Smooth muscle cell (in vitro differentiated cells): ENCODE results near the gene ZNF577. TPM values are rescaled to one million over a fixed set of nuclear protein-coding genes. Genes with fewer than 3 reads are reported as not detected.

Experiments used
- DNase-seq: peaks from one replicate; lab custom pipeline; 2025; ENCODE audit not compliant: unreplicated experiment; lab: John Stamatoyannopoulos, UW
- H2AFZ ChIP-seq: fragments of 200-600 bp; sonication (generic); 2 replicates; pipeline ENCODE4 v1.6.0; 2016; ENCODE audit warnings: antibody characterized with exemption, low read depth, mild to moderate bottlenecking
- H3F3A ChIP-seq: fragments of 200-600 bp; sonication (generic); 2 replicates; pipeline ENCODE4 v1.6.0; 2017; ENCODE audit warnings: antibody characterized with exemption, low read depth
- H3K27ac ChIP-seq: fragments of 200-600 bp; sonication (generic); 2 replicates; pipeline ENCODE4 v1.5.1; 2016; ENCODE audit warnings: low read depth, mild to moderate bottlenecking
- H3K27me3 ChIP-seq: fragments of 200-600 bp; sonication (generic); 2 replicates; pipeline ENCODE4 v1.6.1; 2016; ENCODE audit warnings: low read depth, mild to moderate bottlenecking
- H3K36me3 ChIP-seq: fragments of 200-600 bp; sonication (generic); 2 replicates; pipeline ENCODE4 v1.5.1; 2016; ENCODE audit warnings: low read depth
- H3K4me1 ChIP-seq: fragments of 200-600 bp; sonication (generic); 2 replicates; pipeline ENCODE4 v1.5.1; 2016; ENCODE audit warnings: low read depth
- H3K4me2 ChIP-seq: fragments of 200-600 bp; sonication (generic); 2 replicates; pipeline ENCODE4 v1.6.0; 2016; ENCODE audit warnings: mild to moderate bottlenecking
- H3K4me3 ChIP-seq: fragments of 200-600 bp; sonication (generic); 2 replicates; pipeline ENCODE4 v1.5.1; 2016; ENCODE audit warnings: mild to moderate bottlenecking
- H3K79me2 ChIP-seq: fragments of 200-600 bp; sonication (generic); 2 replicates; pipeline ENCODE4 v1.6.0; 2016; ENCODE audit warnings: low read depth, mild to moderate bottlenecking
- H3K9ac ChIP-seq: fragments of 200-600 bp; sonication (generic); 2 replicates; pipeline ENCODE4 v1.6.0; 2016; ENCODE audit warnings: low read depth
- H3K9me3 ChIP-seq: fragments of 200-600 bp; sonication (generic); replicated peaks from 2 replicates; pipeline ENCODE4 v1.5.1; 2016; ENCODE audit warnings: low read depth
- H4K20me1 ChIP-seq: fragments of 200-600 bp; sonication (generic); 2 replicates; pipeline ENCODE4 v1.6.0; 2016; ENCODE audit warnings: low read depth
- WGBS: methylation state at CpG from one replicate; pipeline ENCODE4 v1.1.7; 2016; ENCODE audit warnings: low lambda C conversion rate; 5-methylcytosine and 5-hydroxymethylcytosine counted together
- polyA plus RNA-seq: library from polyadenylated mRNA; unstranded; fragments of >200 nt; fragmentation: Nextera tagmentation; extraction: Ambion mirVana; gene quantifications from 2 replicates; pipeline ENCODE4 v1.2.1, GENCODE V29; 2016
- total RNA-seq: library from RNA; depleted of rRNA; stranded (reverse); fragments of >200 nt; gene quantifications from 2 replicates; pipeline ENCODE4 v1.2.3, GENCODE V29; 2014
- TF ChIP-seq, protein P1 (sequence below): fragments of 200-600 bp; sonication (generic); IDR thresholded peaks from 2 replicates; pipeline ENCODE4 v1.5.1; 2017; ENCODE audit warnings: borderline replicate concordance, mild to moderate bottlenecking, antibody characterized with exemption; ENCODE audit not compliant: insufficient read depth, poor library complexity, severe bottlenecking

ZNF577 gene
- total and polyA plus RNA-seq, 2 experiments from 2014 or later, result 4.8 to 5.8 TPM

DNA sequence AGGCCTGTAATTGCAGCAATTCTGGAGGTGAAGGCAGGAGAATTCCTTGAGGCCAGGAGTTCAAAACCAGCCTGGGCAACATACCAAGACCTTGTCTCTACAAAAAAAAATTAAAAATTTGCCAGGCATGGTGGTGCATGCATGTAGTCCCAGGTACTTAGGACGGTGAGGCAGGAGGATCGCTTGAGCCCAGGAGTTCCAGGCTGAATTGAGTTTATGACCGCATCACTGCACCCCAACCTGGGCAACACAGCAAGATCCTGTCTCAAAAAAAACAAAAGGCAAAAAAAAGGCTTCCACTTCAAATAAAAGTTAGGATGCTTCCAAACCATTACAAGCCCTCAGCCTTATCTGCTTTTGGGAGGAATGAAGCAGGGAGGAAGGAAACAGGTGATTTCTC, 5.2 kb downstream of the ZNF577 start:
- TF ChIP-seq, protein P1, sequence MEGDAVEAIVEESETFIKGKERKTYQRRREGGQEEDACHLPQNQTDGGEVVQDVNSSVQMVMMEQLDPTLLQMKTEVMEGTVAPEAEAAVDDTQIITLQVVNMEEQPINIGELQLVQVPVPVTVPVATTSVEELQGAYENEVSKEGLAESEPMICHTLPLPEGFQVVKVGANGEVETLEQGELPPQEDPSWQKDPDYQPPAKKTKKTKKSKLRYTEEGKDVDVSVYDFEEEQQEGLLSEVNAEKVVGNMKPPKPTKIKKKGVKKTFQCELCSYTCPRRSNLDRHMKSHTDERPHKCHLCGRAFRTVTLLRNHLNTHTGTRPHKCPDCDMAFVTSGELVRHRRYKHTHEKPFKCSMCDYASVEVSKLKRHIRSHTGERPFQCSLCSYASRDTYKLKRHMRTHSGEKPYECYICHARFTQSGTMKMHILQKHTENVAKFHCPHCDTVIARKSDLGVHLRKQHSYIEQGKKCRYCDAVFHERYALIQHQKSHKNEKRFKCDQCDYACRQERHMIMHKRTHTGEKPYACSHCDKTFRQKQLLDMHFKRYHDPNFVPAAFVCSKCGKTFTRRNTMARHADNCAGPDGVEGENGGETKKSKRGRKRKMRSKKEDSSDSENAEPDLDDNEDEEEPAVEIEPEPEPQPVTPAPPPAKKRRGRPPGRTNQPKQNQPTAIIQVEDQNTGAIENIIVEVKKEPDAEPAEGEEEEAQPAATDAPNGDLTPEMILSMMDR, result no peak
- Histone ChIP-seq H3K4me1 (no peaks in the 10 kb centered on the region), H4K20me1 (no peaks in the 10 kb centered on the region), H2AFZ (no peak overlapping the region), H3K4me3 (no peak overlapping the region), H3F3A (no peaks in the 10 kb centered on the region), H3K79me2 (peaks cover 3% of the 10 kb centered on the region), H3K36me3 (peaks cover 39% of the 10 kb centered on the region), H3K9ac (no peak overlapping the region), H3K27ac (no peak overlapping the region), H3K9me3 (peaks cover 12% of the 10 kb centered on the region), H3K4me2 (no peak overlapping the region), H3K27me3 (no peaks in the 10 kb centered on the region)
- WGBS, result 100% methylated on average over 3 of the region's 3 CpGs
- no peak for DNase-seq

DNA sequence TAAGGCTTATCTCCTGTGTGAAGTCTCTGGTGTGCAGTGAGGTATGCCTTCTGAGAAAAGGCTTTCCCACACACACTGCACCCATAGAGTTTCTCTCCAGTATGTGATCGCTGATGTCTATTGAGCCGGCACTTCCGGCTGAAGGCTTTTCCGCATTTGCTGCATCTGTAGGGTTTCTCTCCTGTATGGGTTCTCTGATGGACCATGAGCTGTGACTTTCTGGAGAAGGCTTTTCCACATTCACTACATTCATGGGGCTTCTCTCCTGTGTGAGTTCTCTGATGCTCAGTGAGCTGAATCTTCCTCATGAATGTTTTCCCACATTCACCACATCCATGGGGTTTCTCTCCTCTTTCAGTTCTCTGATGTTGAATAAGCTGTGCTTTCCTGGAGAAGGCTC, 14.7 kb downstream of the ZNF577 start:
- Histone ChIP-seq H3K9me3 (peaks cover 69% of the 10 kb centered on the region), H3F3A (no peaks in the 10 kb centered on the region), H3K4me1 (no peaks in the 10 kb centered on the region), H3K36me3 (peaks cover 64% of the 10 kb centered on the region), H3K27me3 (no peaks in the 10 kb centered on the region), H3K27ac (no peak overlapping the region), H4K20me1 (no peaks in the 10 kb centered on the region), H3K4me3 (no peak overlapping the region), H3K4me2 (no peak overlapping the region), H3K79me2 (no peaks in the 10 kb centered on the region), H2AFZ (no peak overlapping the region), H3K9ac (no peak overlapping the region)
- TF ChIP-seq, protein P1, result no peak
- DNase-seq, result no peak
- 98% methylated on average over 4 of the region's 4 CpGs for WGBS

DNA sequence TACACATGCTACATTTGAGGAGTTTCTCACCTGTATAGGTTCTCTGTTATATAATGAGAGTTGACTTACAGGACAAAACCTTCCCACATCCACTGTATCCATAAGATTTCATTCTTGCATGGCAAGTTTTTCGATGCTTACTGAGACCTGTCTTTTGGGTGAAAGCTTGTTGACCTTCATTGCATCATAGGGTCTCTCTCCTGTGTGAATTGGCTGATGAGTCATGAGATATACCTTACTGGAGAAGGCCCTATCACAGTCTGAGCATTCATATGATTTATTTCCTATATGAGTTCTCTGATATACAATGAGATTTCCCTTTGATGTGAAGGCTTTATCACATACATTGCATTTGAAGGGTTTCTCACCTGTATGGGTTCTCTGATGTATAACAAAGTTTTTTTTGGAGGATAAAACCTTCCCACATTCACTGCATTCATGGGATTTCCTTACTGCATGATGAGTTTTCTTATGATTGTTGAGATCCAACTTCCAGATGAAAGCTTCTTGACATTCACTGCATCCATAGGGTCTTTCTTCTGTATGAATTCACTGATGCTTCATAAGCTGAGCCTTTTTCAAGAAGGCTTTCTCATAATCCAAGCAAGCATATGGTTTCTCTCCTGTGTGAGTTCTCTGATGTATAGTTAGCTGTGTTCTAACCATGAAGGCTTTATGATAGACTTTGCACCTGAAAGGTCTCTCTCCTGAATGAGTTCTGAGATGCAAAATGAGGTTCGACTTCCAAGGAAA, 25.7 kb downstream of the ZNF577 start:
- Histone ChIP-seq H2AFZ (no peak overlapping the region), H3K4me3 (no peak overlapping the region), H4K20me1 (no peaks in the 10 kb centered on the region), H3K36me3 (peaks cover 14% of the 10 kb centered on the region), H3K9ac (no peak overlapping the region), H3K4me1 (no peaks in the 10 kb centered on the region), H3K4me2 (no peak overlapping the region), H3K9me3 (peaks cover 63% of the 10 kb centered on the region), H3F3A (no peaks in the 10 kb centered on the region), H3K79me2 (no peaks in the 10 kb centered on the region), H3K27ac (no peak overlapping the region), H3K27me3 (no peaks in the 10 kb centered on the region)
- 96% methylated on average over 2 of the region's 2 CpGs for WGBS
- DNase-seq, result no peak
- TF ChIP-seq, protein P1, result no peak

DNA sequence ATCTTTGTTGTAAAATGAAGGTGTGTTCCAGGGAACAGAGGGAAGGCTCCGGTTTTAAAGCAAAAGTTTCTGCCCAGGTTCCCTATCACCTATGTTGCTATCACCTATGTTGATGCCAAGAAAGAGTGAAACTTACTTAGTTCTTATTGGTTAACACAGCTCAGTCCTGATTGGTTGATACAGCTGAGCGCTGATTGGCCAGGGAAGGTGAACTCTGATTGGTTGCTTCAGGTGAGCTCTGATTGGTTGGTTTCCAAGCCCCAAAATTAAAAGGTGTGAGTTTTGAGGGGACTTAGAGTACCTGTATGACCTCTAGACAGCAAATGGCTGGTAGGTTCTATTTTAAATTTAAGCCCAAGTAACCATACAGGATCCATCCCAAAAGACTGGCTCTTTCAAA, 50.6 kb downstream of the ZNF577 start:
- no peak overlapping the region for H2AFZ ChIP-seq
- no peaks in the 10 kb centered on the region for H3K4me1 ChIP-seq
- H3K4me3 ChIP-seq, result no peak overlapping the region
- no peaks in the 10 kb centered on the region for H3F3A ChIP-seq
- TF ChIP-seq, protein P1, result no peak
- no peaks in the 10 kb centered on the region for H3K79me2 ChIP-seq
- WGBS, result 94% methylated on average over 2 of the region's 2 CpGs
- no peak overlapping the region for H3K9ac ChIP-seq
- no peaks in the 10 kb centered on the region for H4K20me1 ChIP-seq
- H3K27ac ChIP-seq, result no peak overlapping the region
- no peaks in the 10 kb centered on the region for H3K27me3 ChIP-seq
- H3K9me3 ChIP-seq, result peaks cover 2% of the 10 kb centered on the region
- H3K36me3 ChIP-seq, result no peaks in the 10 kb centered on the region
- no peak for DNase-seq
- H3K4me2 ChIP-seq, result no peak overlapping the region
